ENCODE measurements around the gene SEPTIN10. TPM values are rescaled to one million over a fixed set of nuclear protein-coding genes. Genes with fewer than 3 reads are reported as not detected.

SEPTIN10 gene
- total RNA-seq, 1 donor from 2014 or later: 99.5 TPM

- TF ChIP-seq CTCF (conservative IDR thresholded peaks at IDR 0.05): no peak
- Mint-ChIP-seq H3K36me3 (ENCODE audit: low read depth) (peaks cover 28% of the 10 kb centered on the region), H3K4me1 (no peaks in the 10 kb centered on the region), H3K4me3 (no peak overlapping the region), H3K9me3 (no peaks in the 10 kb centered on the region), H3K27me3 (ENCODE audit: low read depth) (no peaks in the 10 kb centered on the region), H3K27ac (ENCODE audit: unreplicated experiment) (no peak overlapping the region)
- no peak for DNase-seq (ENCODE audit: low read depth, low spot score)
Measured at GRCh38 chr2:109563288-109563687, 50.5 kb downstream of the SEPTIN10 start.

- TF ChIP-seq CTCF (conservative IDR thresholded peaks at IDR 0.05): no peak
- no peak for DNase-seq (ENCODE audit: low read depth, low spot score)
- Mint-ChIP-seq H3K9me3 (no peaks in the 10 kb centered on the region), H3K27ac (ENCODE audit: unreplicated experiment) (no peak overlapping the region), H3K36me3 (ENCODE audit: low read depth) (peaks cover 29% of the 10 kb centered on the region), H3K27me3 (ENCODE audit: low read depth) (no peaks in the 10 kb centered on the region), H3K4me3 (no peak overlapping the region), H3K4me1 (no peaks in the 10 kb centered on the region)
Measured at GRCh38 chr2:109562421-109562820, 51.3 kb downstream of the SEPTIN10 start.

- Mint-ChIP-seq H3K27me3 (ENCODE audit: low read depth) (no peaks in the 10 kb centered on the region), H3K9me3 (no peaks in the 10 kb centered on the region), H3K4me1 (no peaks in the 10 kb centered on the region), H3K27ac (ENCODE audit: unreplicated experiment) (no peak overlapping the region), H3K4me3 (no peak overlapping the region), H3K36me3 (ENCODE audit: low read depth) (peaks cover 30% of the 10 kb centered on the region)
- no peak for DNase-seq (ENCODE audit: low read depth, low spot score)
- no peak for TF ChIP-seq CTCF (conservative IDR thresholded peaks at IDR 0.05)
Measured at GRCh38 chr2:109560265-109560664, 53.5 kb downstream of the SEPTIN10 start.

- Mint-ChIP-seq H3K4me1 (no peaks in the 10 kb centered on the region), H3K27ac (ENCODE audit: unreplicated experiment) (no peak overlapping the region), H3K36me3 (ENCODE audit: low read depth) (peaks cover 34% of the 10 kb centered on the region), H3K4me3 (no peak overlapping the region), H3K9me3 (no peaks in the 10 kb centered on the region), H3K27me3 (ENCODE audit: low read depth) (no peaks in the 10 kb centered on the region)
- no peak for DNase-seq (ENCODE audit: low read depth, low spot score)
- no peak for TF ChIP-seq CTCF (conservative IDR thresholded peaks at IDR 0.05)
Measured at GRCh38 chr2:109558076-109558882, 55.5 kb downstream of the SEPTIN10 start.

- Mint-ChIP-seq H3K4me1 (no peaks in the 10 kb centered on the region), H3K9me3 (peaks cover 2% of the 10 kb centered on the region), H3K27me3 (ENCODE audit: low read depth) (no peaks in the 10 kb centered on the region), H3K27ac (ENCODE audit: unreplicated experiment) (no peak overlapping the region), H3K36me3 (ENCODE audit: low read depth) (peaks cover 43% of the 10 kb centered on the region), H3K4me3 (no peak overlapping the region)
- no peak for TF ChIP-seq CTCF (conservative IDR thresholded peaks at IDR 0.05)
- DNase-seq (ENCODE audit: low read depth, low spot score): no peak
Measured at GRCh38 chr2:109557309-109557708, 56.5 kb downstream of the SEPTIN10 start.
